Hepatocyte (in vitro differentiated cells): ENCODE data around the gene MICALL1.
"Not testable (repeated sequence)": the region's sequence is repeated elsewhere in the genome, so short reads cannot be mapped to it uniquely, and the experiment has no call there.

Experiments used
- CTCF ChIP-seq: fragments of 200-600 bp; sonication (generic); IDR thresholded peaks from 2 replicates; pipeline ENCODE4 v1.5.1; 2016; ENCODE audit warnings: antibody characterized with exemption, mild to moderate bottlenecking; ENCODE audit not compliant: poor library complexity
- EZH2 ChIP-seq: fragments of 200-600 bp; sonication (generic); IDR thresholded peaks from 2 replicates; pipeline ENCODE4 v1.6.1; 2016; ENCODE audit warnings: antibody characterized with exemption, mild to moderate bottlenecking, borderline replicate concordance
- EZH2phosphoT487 ChIP-seq: fragments of 200-600 bp; sonication (generic); IDR thresholded peaks from one replicate; pipeline ENCODE4 v1.6.1; 2018; ENCODE audit warnings: antibody characterized with exemption, mild to moderate bottlenecking, low read depth, moderate library complexity; ENCODE audit not compliant: unreplicated experiment, severe bottlenecking

GRCh38 chr22:37947142-37947795, 41.2 kb downstream of the MICALL1 start:
- TF ChIP-seq CTCF, EZH2, EZH2phosphoT487: not testable (repeated sequence)
